H9 (cell line): ENCODE data around the gene ANKRD44. TPM values are rescaled to one million over a fixed set of nuclear protein-coding genes. Genes with fewer than 3 reads are reported as not detected.

Source experiments
- DNase-seq: peaks from one replicate; pipeline ENCODE4 v3.0.0-alpha.2; 2017
- H2AFZ ChIP-seq: one replicate; pipeline ENCODE4 v1.6.1; 2013; ENCODE audit warnings: mild to moderate bottlenecking, low read length, control low read depth, moderate library complexity
- H2AK5ac ChIP-seq: 2 replicates; pipeline ENCODE4 v1.6.1; 2013; ENCODE audit warnings: low read length, control low read depth, mixed read lengths; ENCODE audit not compliant: insufficient read length
- H2BK120ac ChIP-seq: one replicate; pipeline ENCODE4 v1.6.1; 2013; ENCODE audit warnings: low read depth, mild to moderate bottlenecking, low read length, control low read depth, inconsistent platforms; ENCODE audit not compliant: poor library complexity, severe bottlenecking
- H2BK12ac ChIP-seq: 2 replicates; pipeline ENCODE4 v1.6.1; 2013; ENCODE audit warnings: low read length, control low read depth, mixed read lengths, low read depth; ENCODE audit not compliant: insufficient read length
- H2BK15ac ChIP-seq: 2 replicates; pipeline ENCODE4 v1.6.1; 2013; ENCODE audit warnings: low read depth, low read length, control low read depth
- H2BK20ac ChIP-seq: one replicate; pipeline ENCODE4 v1.6.1; 2013; ENCODE audit warnings: low read depth, mild to moderate bottlenecking, low read length, control low read depth, inconsistent platforms; ENCODE audit not compliant: poor library complexity, severe bottlenecking
- H2BK5ac ChIP-seq: 2 replicates; pipeline ENCODE4 v1.6.1; 2013; ENCODE audit warnings: low read length, control low read depth, mixed read lengths; ENCODE audit not compliant: insufficient read length
- H3K14ac ChIP-seq: 2 replicates; pipeline ENCODE4 v1.6.1; 2013; ENCODE audit warnings: low read length, control low read depth; ENCODE audit not compliant: insufficient read depth
- H3K18ac ChIP-seq: 2 replicates; pipeline ENCODE4 v1.6.1; 2013; ENCODE audit warnings: low read depth, mild to moderate bottlenecking, mixed read lengths, low read length, control low read depth; ENCODE audit not compliant: insufficient read length
- H3K23ac ChIP-seq: 2 replicates; pipeline ENCODE4 v1.6.1; 2013; ENCODE audit warnings: low read length, control low read depth, mixed read lengths, low read depth; ENCODE audit not compliant: insufficient read length
- H3K23me2 ChIP-seq: 2 replicates; pipeline ENCODE4 v1.6.1; 2013; ENCODE audit warnings: low read depth, mild to moderate bottlenecking, mixed read lengths, low read length, control low read depth; ENCODE audit not compliant: insufficient read length, poor library complexity, severe bottlenecking
- H3K27ac ChIP-seq: 2 replicates; pipeline ENCODE4 v1.5.1; 2013; ENCODE audit warnings: low read length, control low read depth, mixed read lengths, low read depth; ENCODE audit not compliant: insufficient read length
- H3K27me3 ChIP-seq: 2 replicates; pipeline ENCODE4 v1.6.1; 2013; ENCODE audit warnings: low read length, control low read depth, inconsistent platforms; ENCODE audit not compliant: insufficient read depth
- H3K4ac ChIP-seq: 2 replicates; pipeline ENCODE4 v1.6.1; 2013; ENCODE audit warnings: low read depth, mild to moderate bottlenecking, control low read depth, inconsistent platforms, low read length, moderate library complexity
- H3K4me1 ChIP-seq: 2 replicates; pipeline ENCODE4 v1.6.1; 2013; ENCODE audit warnings: low read length, control low read depth, inconsistent platforms; ENCODE audit not compliant: insufficient read depth
- H3K4me2 ChIP-seq: 2 replicates; pipeline ENCODE4 v1.6.1; 2013; ENCODE audit warnings: low read length, control low read depth, mixed read lengths; ENCODE audit not compliant: insufficient read length, insufficient read depth
- H3K56ac ChIP-seq: 2 replicates; pipeline ENCODE4 v1.6.1; 2013; ENCODE audit warnings: low read depth, mild to moderate bottlenecking, mixed read lengths, low read length, control low read depth; ENCODE audit not compliant: insufficient read length
- H3K79me1 ChIP-seq: 2 replicates; pipeline ENCODE4 v1.6.1; 2013; ENCODE audit warnings: low read depth, mild to moderate bottlenecking, moderate library complexity, low read length, control low read depth, inconsistent platforms; ENCODE audit not compliant: insufficient read depth, poor library complexity, severe bottlenecking
- H3K79me2 ChIP-seq: 2 replicates; pipeline ENCODE4 v1.6.1; 2013; ENCODE audit warnings: low read length, control low read depth, inconsistent platforms; ENCODE audit not compliant: insufficient read depth
- H3K9ac ChIP-seq: 2 replicates; pipeline ENCODE4 v1.6.1; 2013; ENCODE audit warnings: low read length, control low read depth, mixed read lengths; ENCODE audit not compliant: insufficient read length; ENCODE audit errors: extremely low read depth
- H3K9me3 ChIP-seq: one replicate; pipeline ENCODE4 v1.6.1; 2013; ENCODE audit warnings: low read depth, low read length, inconsistent platforms; ENCODE audit not compliant: control insufficient read depth
- H3T11ph ChIP-seq: one replicate; pipeline ENCODE4 v1.6.1; 2013; ENCODE audit warnings: mild to moderate bottlenecking, low read length, control low read depth, inconsistent platforms
- H4K20me1 ChIP-seq: one replicate; pipeline ENCODE4 v1.6.1; 2013; ENCODE audit not compliant: control insufficient read depth, insufficient read length, insufficient read depth
- H4K5ac ChIP-seq: 2 replicates; pipeline ENCODE4 v1.6.1; 2013; ENCODE audit warnings: low read depth, mild to moderate bottlenecking, mixed read lengths, low read length, control low read depth; ENCODE audit not compliant: insufficient read length
- H4K8ac ChIP-seq: replicated peaks from 2 replicates; pipeline ENCODE4 v1.6.1; 2013; ENCODE audit warnings: low read length, control low read depth, mixed read lengths, low read depth; ENCODE audit not compliant: insufficient read length
- H4K91ac ChIP-seq: 2 replicates; pipeline ENCODE4 v1.6.1; 2013; ENCODE audit warnings: low read depth, mild to moderate bottlenecking, moderate library complexity, mixed read lengths, low read length, control low read depth; ENCODE audit not compliant: insufficient read length
- H3K27ac Mint-ChIP-seq, 3 experiments: 2 replicates in 2 of 3; 3 replicates in 1 of 3; pipeline ENCODE4 v1.8.0; 2020 to 2021; ENCODE audit warnings: mixed read lengths in 3 of 3, mild to moderate bottlenecking in 1 of 3, moderate library complexity in 1 of 3
- H3K27me3 Mint-ChIP-seq: 2 replicates; pipeline ENCODE4 v1.8.0; 2021; ENCODE audit warnings: low read depth, mild to moderate bottlenecking, moderate library complexity, mixed read lengths
- H3K36me3 Mint-ChIP-seq, 3 experiments: 2 replicates in 2 of 3; 3 replicates in 1 of 3; pipeline ENCODE4 v1.8.0; 2020 to 2021; ENCODE audit warnings: low read depth in 3 of 3, mixed read lengths in 3 of 3; ENCODE audit not compliant: insufficient read depth in 1 of 3
- H3K4me1 Mint-ChIP-seq, 2 experiments: 2 replicates each; pipeline ENCODE4 v1.8.0; 2020; ENCODE audit warnings: mixed read lengths in 2 of 2
- H3K4me3 Mint-ChIP-seq, 2 experiments: 2 replicates in 1 of 2; 3 replicates in 1 of 2; pipeline ENCODE4 v1.8.0; 2020 to 2021; ENCODE audit warnings: mild to moderate bottlenecking in 2 of 2, mixed read lengths in 2 of 2, moderate library complexity in 1 of 2
- H3K9me3 Mint-ChIP-seq, 2 experiments: 2 replicates in 1 of 2; 3 replicates in 1 of 2; pipeline ENCODE4 v1.8.0; 2020; ENCODE audit warnings: mild to moderate bottlenecking in 2 of 2, mixed read lengths in 2 of 2, moderate library complexity in 1 of 2
- CTCF ChIP-seq: fragments of 200-600 bp; sonication (generic); conservative IDR thresholded peaks from 3 replicates; pipeline ENCODE4 v1.8.0; 2021; ENCODE audit warnings: antibody characterized with exemption, mild to moderate bottlenecking
- WGBS: extraction: QIAGEN DNeasy Blood & Tissue Kit; methylation state at CpG from one replicate; pipeline ENCODE4 v1.1.7; 2013; ENCODE audit warnings: missing lambda C conversion rate, low lambda C conversion rate, mixed read lengths; ENCODE audit not compliant: insufficient read length; ENCODE audit errors: extremely low coverage; 5-methylcytosine and 5-hydroxymethylcytosine counted together
- total RNA-seq: library from RNA; stranded (reverse); gene quantifications from 2 replicates; pipeline ENCODE4 v1.2.1, GENCODE V29; 2021

Gene ANKRD44
- total RNA-seq, 1 experiment from 2014 or later: 1.9 TPM

GRCh38 chr2:197189426-197190099, 121.0 kb downstream of the ANKRD44 start:
- Mint-ChIP-seq H3K27me3 (no peaks in the 10 kb centered on the region; the same call in 1 of the 2 replicates), H3K4me1 (peaks cover 5 to 10% of the 10 kb centered on the region in 2 experiments; a peak in 2 of 4 replicates), H3K27ac (peak overlapping the region in 1 of 3 experiments; percentile 77; a peak in 2 of 7 replicates), H3K36me3 (no peaks in the 10 kb centered on the region), H3K9me3 (no peaks in the 10 kb centered on the region), H3K4me3 (no peak overlapping the region)
- H2BK120ac ChIP-seq: no peak overlapping the region
- no peaks in the 10 kb centered on the region for H3K27me3 ChIP-seq
- no peaks in the 10 kb centered on the region for H3K9me3 ChIP-seq
- no peaks in the 10 kb centered on the region for H4K20me1 ChIP-seq
- no peaks in the 10 kb centered on the region for H3K23me2 ChIP-seq
- H3K56ac ChIP-seq: no peak overlapping the region
- H2BK12ac ChIP-seq: no peak overlapping the region
- no peak overlapping the region for H2BK15ac ChIP-seq
- H3K18ac ChIP-seq: no peak overlapping the region
- no peak for TF ChIP-seq CTCF
- H3K23ac ChIP-seq: no peak overlapping the region
- H3K9ac ChIP-seq: no peak overlapping the region
- WGBS: no CpG with 5 or more reads among the region's 10 CpGs
- no peak overlapping the region for H2BK5ac ChIP-seq
- no peak overlapping the region for H2AFZ ChIP-seq
- H3K79me2 ChIP-seq: no peaks in the 10 kb centered on the region
- no peak overlapping the region for H3K4me2 ChIP-seq
- H3K4ac ChIP-seq: no peak overlapping the region
- H3K79me1 ChIP-seq: no peaks in the 10 kb centered on the region
- H2AK5ac ChIP-seq: no peak overlapping the region
- no peak overlapping the region for H2BK20ac ChIP-seq
- no peak overlapping the region for H3K14ac ChIP-seq
- DNase-seq: no peak
- H3K4me1 ChIP-seq: no peaks in the 10 kb centered on the region
- H3K27ac ChIP-seq: no peak overlapping the region
- H4K91ac ChIP-seq: no peak overlapping the region
- H4K5ac ChIP-seq: no peak overlapping the region
- H3T11ph ChIP-seq: no peak overlapping the region
- no peak overlapping the region for H4K8ac ChIP-seq
